ENCODE results near the gene ZBTB42.
"Not testable (repeated sequence)": the region's sequence is repeated elsewhere in the genome, so short reads cannot be mapped to it uniquely, and the experiment has no call there.

Gene ZBTB42

DNA sequence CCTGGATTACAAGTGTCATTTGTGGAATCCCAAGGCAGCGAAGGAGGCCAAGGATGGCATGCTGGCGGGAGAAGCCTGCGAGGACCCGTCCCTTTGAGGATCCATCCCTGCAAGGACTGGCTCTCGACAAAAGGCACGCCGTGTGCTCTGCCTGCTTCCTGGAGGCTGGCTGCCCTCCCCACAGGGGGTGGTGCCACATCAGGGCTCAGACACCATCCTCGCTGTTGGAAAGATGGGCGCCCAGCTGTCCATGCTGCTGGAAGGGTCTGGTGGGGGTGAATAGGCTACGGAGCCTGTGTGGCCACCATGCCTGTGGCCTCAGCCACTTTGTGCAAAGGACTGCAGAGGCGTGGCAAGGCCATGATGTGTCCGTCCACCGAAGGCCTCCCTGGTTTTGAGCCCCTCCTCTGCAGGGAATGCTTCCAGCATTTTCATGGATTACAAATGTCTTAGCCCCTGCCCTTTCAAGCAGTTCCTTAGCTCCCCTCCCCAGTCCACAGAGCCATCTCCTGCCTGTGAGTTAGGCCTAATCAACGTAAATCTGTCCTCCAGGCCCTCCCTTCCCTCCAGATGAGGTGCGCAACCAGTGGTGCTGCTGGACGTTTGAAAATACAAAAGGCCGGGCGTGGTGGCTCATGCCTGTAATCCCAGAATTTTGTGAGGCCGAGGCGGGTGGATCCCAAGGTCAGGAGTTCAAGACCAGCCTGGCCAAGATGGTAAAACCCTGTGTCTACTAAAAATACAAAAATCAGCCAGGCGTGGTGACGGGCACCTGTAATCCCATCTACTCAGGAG is 22.1 kb downstream of the ZBTB42 start:
- H2AFZ ChIP-seq (ENCODE audit: low read depth, low read length), result no peak overlapping the region
- H3K9me3 ChIP-seq (ENCODE audit: low read length), result no peaks in the 10 kb centered on the region
- no peak overlapping the region for H3K4me3 ChIP-seq (ENCODE audit: low read length)
- H3K27me3 ChIP-seq (ENCODE audit: insufficient read depth, low read length), result peaks cover 8% of the 10 kb centered on the region
- peaks cover 3% of the 10 kb centered on the region for H3K4me1 ChIP-seq (ENCODE audit: insufficient read depth, low read length)
- peaks cover 3% of the 10 kb centered on the region for H3K36me3 ChIP-seq (ENCODE audit: insufficient read depth, low read length)

DNA sequence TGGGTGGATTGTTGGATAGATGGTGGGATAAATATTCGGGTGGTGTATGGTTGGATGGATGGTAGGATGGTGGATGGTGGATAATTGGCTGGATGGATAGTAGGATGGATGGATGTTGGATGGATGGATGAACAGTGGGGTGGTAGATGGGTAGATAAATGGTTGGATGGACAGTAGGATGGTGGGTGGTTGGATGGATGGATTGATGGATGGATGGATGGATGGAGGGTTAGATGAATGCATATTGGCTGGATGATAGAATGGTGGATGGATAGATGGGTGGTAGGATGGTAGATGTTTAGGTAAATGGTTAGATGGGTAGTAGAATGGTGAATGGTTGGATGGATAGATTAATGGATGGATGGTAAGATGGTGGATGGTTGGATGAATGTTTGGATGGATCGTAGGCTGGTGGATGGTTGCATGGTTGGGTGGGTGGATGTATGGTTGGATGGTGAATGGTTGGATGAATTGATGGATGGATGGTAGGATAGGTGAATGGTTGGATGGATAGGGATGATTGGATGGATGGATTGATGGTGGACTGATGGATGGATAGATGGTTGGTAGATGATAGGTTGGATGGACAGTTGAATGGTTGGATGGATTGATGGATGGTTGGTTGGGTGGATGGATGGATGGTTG is 23.6 kb downstream of the ZBTB42 start:
- Histone ChIP-seq H3K4me1 (ENCODE audit: insufficient read depth, low read length) (peaks cover 3% of the 10 kb centered on the region), H3K36me3 (ENCODE audit: insufficient read depth, low read length) (no peaks in the 10 kb centered on the region), H3K27me3 (ENCODE audit: insufficient read depth, low read length) (peaks cover 8% of the 10 kb centered on the region), H3K9me3 (ENCODE audit: low read length) (no peaks in the 10 kb centered on the region), H3K4me3 (ENCODE audit: low read length) (no peak overlapping the region), H2AFZ (ENCODE audit: low read depth, low read length) (no peak overlapping the region)

DNA sequence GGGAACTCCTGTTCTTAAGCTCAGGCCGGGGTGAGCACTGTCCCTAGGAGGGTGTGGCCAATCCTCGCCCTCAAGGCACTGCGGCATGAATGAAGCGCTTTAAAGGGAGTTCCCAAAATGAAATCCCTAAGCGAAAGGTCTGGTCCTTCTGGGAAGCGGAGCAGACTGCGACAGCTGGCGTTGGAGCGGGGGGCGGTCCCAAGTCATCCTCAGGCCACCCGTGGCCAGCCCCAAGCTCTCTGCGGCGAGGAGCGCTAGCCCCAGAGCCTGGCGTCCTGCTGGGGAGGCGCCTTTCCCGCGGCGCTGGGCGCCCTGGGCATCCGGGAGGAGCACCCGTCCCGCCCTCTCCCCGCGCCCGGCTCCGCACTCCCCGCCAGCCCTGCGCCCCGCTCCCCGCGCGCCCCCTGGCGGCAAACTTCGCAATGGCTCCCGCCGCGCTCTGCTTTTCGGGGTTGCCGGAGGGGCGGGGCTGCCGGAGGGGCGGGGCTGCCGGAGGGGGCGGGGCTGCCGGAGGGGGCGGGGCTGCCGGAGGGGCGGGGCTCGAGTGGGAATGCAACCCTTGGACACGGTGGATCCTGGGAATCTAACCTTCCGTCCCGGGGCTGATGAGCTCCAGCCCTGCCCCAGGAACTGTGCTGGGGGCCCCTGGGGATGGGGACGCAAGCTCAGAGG is 25.4 kb downstream of the ZBTB42 start:
- no peaks in the 10 kb centered on the region for H3K36me3 ChIP-seq (ENCODE audit: insufficient read depth, low read length)
- peak overlapping the region; percentile 60 for H3K4me3 ChIP-seq (ENCODE audit: low read length)
- H3K4me1 ChIP-seq (ENCODE audit: insufficient read depth, low read length), result peaks cover 3% of the 10 kb centered on the region

DNA sequence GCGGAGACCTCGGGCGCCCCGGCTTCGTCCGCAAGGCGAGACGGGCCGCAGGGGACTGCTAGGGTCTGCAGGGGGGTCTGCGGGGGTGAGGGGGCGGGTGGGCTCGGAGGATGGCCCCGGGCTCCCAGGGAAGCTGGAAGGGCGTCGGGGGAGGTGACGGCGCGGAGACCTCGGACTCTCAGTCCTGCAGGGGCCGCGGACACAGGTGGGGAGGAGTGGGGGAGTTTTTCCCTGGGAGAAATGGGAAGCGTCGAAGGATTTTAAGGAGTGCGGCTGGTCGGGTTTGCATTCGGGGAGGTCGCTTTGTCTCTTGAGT is 25.9 kb downstream of the ZBTB42 start:
- Histone ChIP-seq H3K27me3 (ENCODE audit: insufficient read depth, low read length) (peaks cover 8% of the 10 kb centered on the region), H3K9me3 (ENCODE audit: low read length) (no peaks in the 10 kb centered on the region), H3K4me1 (ENCODE audit: insufficient read depth, low read length) (peaks cover 3% of the 10 kb centered on the region), H3K4me3 (ENCODE audit: low read length) (peak overlapping the region; percentile 47), H2AFZ (ENCODE audit: low read depth, low read length) (peak overlapping the region; percentile 20), H3K36me3 (ENCODE audit: insufficient read depth, low read length) (no peaks in the 10 kb centered on the region)

More for the DNA sequence above, 25.4 kb downstream of the ZBTB42 start:
- H3K9me3 ChIP-seq (ENCODE audit: low read length), result no peaks in the 10 kb centered on the region
- peak overlapping the region; percentile 74 for H2AFZ ChIP-seq (ENCODE audit: low read depth, low read length)
- peaks cover 8% of the 10 kb centered on the region for H3K27me3 ChIP-seq (ENCODE audit: insufficient read depth, low read length)

DNA sequence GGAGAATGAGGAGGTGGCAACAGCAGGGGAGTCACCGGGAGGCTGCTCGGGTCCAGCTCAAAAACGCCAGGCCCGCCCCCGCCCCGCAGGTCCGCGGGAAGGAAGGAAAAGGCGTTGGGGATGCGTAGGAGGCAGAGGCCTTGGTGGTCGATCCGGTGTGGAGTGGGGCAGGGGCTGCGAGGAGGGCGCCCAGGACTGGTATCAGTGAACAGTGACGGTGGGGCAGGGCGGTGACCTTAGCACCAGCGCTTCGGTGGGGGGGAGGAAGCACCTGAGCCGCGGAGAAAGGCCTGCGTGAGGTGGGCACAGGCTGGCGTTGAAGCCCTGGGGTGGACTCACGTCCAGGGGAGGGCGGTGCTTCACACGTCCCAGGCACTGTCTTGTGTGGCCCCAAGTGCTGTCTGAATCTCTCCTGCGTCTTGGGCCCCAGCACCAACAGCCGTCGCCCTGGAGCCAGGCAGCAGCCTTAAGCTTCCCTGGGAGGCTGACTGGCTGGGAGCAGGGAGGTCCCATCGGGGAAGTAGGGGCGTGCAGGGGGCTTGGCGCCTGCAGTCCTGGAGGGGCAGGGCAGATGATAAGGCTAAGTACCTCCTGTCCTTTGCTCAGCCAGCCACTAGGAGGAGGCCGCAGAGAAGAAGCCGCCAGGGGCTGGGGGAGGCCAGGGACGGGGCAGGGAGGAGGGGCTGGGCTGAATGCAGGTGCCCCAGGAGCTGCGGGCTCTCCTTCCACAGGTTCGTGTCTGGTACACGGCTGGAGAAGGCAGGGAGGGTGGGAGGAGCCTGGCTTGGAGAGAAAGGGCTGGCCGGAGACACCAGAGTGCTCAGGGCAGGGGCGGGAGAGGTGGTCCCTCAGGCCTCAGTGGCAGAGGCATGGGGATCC is 26.5 kb downstream of the ZBTB42 start:
- peak overlapping the region; percentile 20 for H2AFZ ChIP-seq (ENCODE audit: low read depth, low read length)
- no peaks in the 10 kb centered on the region for H3K9me3 ChIP-seq (ENCODE audit: low read length)
- peaks cover 8% of the 10 kb centered on the region for H3K27me3 ChIP-seq (ENCODE audit: insufficient read depth, low read length)
- peaks cover 3% of the 10 kb centered on the region for H3K4me1 ChIP-seq (ENCODE audit: insufficient read depth, low read length)
- H3K4me3 ChIP-seq (ENCODE audit: low read length), result peak overlapping the region; percentile 47
- no peaks in the 10 kb centered on the region for H3K36me3 ChIP-seq (ENCODE audit: insufficient read depth, low read length)

DNA sequence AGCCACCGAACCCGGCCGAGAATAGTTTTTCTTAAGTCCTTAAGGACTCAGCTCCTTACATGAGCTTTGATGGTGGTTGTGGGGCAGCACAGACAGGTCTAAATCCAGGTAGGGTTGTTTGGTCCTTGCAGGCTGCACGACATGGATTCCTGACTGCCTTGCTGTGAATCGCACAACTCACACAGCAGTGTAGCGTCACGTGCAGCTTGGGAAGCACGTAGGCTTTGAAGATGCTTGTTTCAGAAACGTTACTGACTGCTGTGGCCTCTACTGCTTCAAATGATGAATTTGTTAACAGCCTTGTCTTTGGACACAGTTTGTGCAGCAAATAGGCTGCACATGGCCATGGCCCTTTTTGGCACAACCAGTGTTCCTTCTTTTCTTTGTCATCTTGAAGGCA is 29.9 kb downstream of the ZBTB42 start:
- Histone ChIP-seq H3K4me1 (ENCODE audit: insufficient read depth, low read length) (peaks cover 3% of the 10 kb centered on the region), H3K36me3 (ENCODE audit: insufficient read depth, low read length) (no peaks in the 10 kb centered on the region), H3K27me3 (ENCODE audit: insufficient read depth, low read length) (peaks cover 8% of the 10 kb centered on the region), H3K4me3 (ENCODE audit: low read length) (no peak overlapping the region), H2AFZ (ENCODE audit: low read depth, low read length) (no peak overlapping the region), H3K9me3 (ENCODE audit: low read length) (no peaks in the 10 kb centered on the region)

DNA sequence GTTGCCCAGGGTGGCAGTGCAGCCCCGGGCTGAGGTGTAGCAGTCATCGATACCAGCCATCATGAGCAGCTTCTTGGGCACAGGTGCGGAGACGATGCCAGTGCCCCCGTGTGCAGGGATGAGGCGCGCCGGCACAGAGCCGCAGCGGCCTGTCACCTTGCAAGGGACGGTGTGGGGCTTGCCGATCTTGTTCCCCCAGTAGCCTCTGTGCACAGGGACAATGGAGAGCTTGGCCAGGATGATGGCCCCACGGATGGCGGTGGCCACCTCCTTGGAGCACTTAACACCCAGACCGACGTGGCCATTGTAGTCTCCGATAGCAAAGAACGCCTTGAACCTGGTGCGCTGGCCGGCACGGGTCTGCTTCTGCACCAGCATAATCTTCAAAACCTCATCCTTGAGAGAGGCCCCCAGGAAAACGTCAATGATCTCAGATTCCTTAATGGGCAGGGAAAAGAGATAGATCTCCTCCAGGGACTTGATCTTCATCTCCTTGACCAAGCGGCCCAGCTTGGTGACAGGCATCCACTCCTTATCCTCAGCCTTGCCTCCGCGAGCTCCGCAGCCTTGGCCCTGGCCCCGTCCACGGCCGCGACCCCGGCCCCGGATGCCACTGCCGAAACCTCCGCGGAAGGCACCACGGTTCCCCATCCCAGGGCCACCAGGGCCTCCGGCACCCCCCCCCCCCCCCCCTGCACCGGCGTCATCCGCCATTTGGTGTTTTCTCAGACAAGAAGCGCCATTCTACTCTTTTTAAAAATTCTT is 35.5 kb downstream of the ZBTB42 start:
- not testable (repeated sequence) for H3K9me3 ChIP-seq (ENCODE audit: low read length); H3K4me1 ChIP-seq (ENCODE audit: insufficient read depth, low read length); H3K36me3 ChIP-seq (ENCODE audit: insufficient read depth, low read length); H3K27me3 ChIP-seq (ENCODE audit: insufficient read depth, low read length); H2AFZ ChIP-seq (ENCODE audit: low read depth, low read length); H3K4me3 ChIP-seq (ENCODE audit: low read length)

DNA sequence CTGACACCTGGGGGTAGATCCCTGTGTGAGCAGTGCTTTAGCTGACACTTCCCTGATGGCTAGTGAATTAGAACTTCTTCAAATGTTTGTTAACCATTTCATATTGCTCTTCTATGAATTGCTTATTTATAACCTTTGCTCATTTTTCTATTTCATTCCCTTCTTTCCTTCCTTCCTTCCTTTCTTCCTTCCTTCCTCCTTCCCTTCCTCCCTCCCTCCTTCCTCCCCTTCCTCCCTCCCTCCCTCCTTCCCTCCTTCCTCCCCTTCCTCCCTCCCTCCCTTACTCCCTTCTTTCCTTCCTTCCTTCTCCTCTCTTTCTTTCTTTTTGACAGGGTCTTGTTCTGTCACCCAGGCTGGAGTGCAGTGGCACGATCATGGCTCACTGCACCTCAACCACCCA is 40.8 kb downstream of the ZBTB42 start:
- no peak overlapping the region for H2AFZ ChIP-seq (ENCODE audit: low read depth, low read length)
- no peak overlapping the region for H3K4me3 ChIP-seq (ENCODE audit: low read length)
- H3K36me3 ChIP-seq (ENCODE audit: insufficient read depth, low read length), result no peaks in the 10 kb centered on the region
- H3K4me1 ChIP-seq (ENCODE audit: insufficient read depth, low read length), result peaks cover 15% of the 10 kb centered on the region
- peaks cover 53% of the 10 kb centered on the region for H3K27me3 ChIP-seq (ENCODE audit: insufficient read depth, low read length)
- no peaks in the 10 kb centered on the region for H3K9me3 ChIP-seq (ENCODE audit: low read length)

DNA sequence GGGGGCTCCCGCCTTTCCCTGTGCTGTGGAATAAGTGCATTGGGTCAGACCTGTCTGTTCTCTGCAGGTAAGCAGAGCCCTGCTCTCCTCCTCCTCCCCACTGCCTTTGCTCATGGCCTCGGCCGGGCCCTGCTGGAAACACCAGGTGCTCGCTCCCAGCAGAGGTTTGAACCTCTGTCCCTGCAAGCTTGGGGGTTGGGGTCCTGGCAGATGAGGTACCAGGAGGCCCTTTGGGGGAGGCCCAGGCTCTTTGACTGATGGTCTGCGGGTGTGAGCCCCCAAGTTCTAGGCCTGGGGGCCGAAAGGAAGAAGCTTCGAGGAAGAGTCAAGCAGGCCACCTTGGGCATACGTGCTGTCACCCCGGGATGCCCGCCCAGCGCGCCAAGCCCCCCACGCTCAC is 42.1 kb downstream of the ZBTB42 start:
- Histone ChIP-seq H3K36me3 (ENCODE audit: insufficient read depth, low read length) (no peaks in the 10 kb centered on the region), H3K27me3 (ENCODE audit: insufficient read depth, low read length) (peaks cover 53% of the 10 kb centered on the region), H3K9me3 (ENCODE audit: low read length) (no peaks in the 10 kb centered on the region), H2AFZ (ENCODE audit: low read depth, low read length) (peak overlapping the region; percentile 42), H3K4me1 (ENCODE audit: insufficient read depth, low read length) (peaks cover 15% of the 10 kb centered on the region), H3K4me3 (ENCODE audit: low read length) (peak overlapping the region; percentile 38)

DNA sequence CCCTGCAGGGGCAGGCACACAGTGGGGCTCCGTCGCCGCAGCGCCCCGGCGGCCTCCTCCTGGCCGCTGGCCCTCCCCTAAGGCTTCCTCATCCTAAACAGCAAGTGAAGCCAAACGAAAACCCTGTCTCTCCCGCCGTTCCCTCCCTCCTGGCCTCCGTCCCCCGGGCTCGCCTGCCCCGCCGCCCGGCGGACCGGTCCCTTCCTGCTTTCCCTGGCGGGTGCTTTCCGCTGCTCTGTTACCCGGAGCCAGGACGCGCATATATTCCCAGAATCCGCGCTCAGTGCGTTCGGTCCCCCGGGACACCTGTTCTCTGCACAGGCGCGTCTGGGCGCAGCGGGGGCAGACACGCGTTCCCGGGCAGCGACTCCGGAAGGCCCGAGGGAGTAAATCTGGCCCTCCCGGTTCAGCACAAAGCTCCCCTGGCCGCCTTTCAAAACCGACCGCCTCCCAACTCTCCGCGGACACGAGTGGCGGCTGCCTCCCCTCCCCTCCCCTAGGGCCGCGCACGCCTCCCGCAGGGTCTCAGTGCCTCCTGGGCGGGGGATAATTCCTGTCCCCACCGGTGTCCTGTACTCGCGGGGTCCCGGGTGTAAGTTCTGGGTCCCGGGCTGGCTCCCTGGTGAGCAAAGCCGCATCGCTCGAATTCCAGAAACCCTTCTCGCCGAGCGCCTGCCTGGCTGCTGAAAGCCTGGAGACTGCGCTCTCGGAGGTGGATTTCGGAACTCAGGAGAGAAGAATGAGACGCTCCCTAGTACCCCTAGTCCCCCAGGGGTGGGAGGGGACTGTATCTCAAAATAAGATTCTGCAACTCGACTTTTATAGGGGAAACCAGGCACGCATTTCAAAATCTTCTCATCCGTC is 42.8 kb downstream of the ZBTB42 start:
- peak overlapping the region; percentile 42 for H2AFZ ChIP-seq (ENCODE audit: low read depth, low read length)
- H3K9me3 ChIP-seq (ENCODE audit: low read length), result no peaks in the 10 kb centered on the region
- peak overlapping the region; percentile 38 for H3K4me3 ChIP-seq (ENCODE audit: low read length)
- no peaks in the 10 kb centered on the region for H3K36me3 ChIP-seq (ENCODE audit: insufficient read depth, low read length)
- peaks cover 53% of the 10 kb centered on the region for H3K27me3 ChIP-seq (ENCODE audit: insufficient read depth, low read length)
- peaks cover 15% of the 10 kb centered on the region for H3K4me1 ChIP-seq (ENCODE audit: insufficient read depth, low read length)

DNA sequence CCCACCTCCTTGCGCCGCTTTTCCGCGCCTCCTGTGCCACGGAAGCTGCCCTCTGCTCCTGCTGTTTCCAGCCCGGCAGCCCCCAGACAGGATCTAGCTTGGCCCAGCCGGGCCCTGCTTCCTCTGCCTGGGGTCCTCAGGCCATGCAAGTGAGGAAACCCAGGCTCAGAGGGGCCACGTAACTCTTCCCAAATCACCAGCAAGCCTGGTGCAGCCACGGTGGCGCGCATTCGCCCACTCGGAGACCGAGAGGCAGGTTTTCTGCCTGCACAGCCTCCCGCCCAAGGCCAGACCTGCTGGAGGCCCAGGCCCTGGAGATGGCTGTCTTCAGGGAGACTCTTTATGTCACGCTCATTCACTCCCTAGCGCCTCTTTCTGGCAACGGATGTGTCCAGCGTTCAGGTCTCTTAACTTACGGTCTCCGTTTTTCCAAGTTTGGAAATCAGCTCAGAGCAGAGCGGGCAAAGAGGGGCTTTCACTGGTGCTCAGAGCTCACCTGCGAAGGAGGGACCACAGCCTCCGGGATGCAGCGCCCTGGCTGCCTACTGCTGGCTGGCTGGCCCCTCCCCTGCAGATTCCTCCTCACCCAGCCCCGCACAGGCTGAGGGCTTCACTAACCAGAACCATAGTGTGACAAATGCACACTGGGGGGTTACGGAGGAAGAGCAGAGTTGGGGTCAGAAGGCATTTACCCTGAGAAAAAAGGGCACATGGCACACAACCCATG is 43.6 kb downstream of the ZBTB42 start:
- Histone ChIP-seq H3K27me3 (ENCODE audit: insufficient read depth, low read length) (peaks cover 53% of the 10 kb centered on the region), H3K36me3 (ENCODE audit: insufficient read depth, low read length) (no peaks in the 10 kb centered on the region), H2AFZ (ENCODE audit: low read depth, low read length) (peak overlapping the region; percentile 42), H3K4me1 (ENCODE audit: insufficient read depth, low read length) (peaks cover 15% of the 10 kb centered on the region), H3K9me3 (ENCODE audit: low read length) (no peaks in the 10 kb centered on the region), H3K4me3 (ENCODE audit: low read length) (peak overlapping the region; percentile 38)

All from neuron (in vitro differentiated cells).